RPMI7951 (cell line): Measurements from ENCODE around the gene S1PR3. TPM values are rescaled to one million over a fixed set of nuclear protein-coding genes. Genes with fewer than 3 reads are reported as not detected.
A peak's percentile ranks its signal among the peaks of the same experiment; 100 is the strongest.

Source experiments
- DNase-seq: peaks from one replicate; pipeline ENCODE4 v3.0.0-alpha.2; 2012; ENCODE audit warnings: low read depth
- total RNA-seq: library from RNA; depleted of rRNA; stranded (reverse); fragments of >200 nt; shearing (Covaris generic); gene quantifications from 2 replicates; pipeline ENCODE4 v1.2.3, GENCODE V29; 2014

Gene S1PR3
- total RNA-seq, 1 experiment from 2014 or later: 16.8 TPM

DNA sequence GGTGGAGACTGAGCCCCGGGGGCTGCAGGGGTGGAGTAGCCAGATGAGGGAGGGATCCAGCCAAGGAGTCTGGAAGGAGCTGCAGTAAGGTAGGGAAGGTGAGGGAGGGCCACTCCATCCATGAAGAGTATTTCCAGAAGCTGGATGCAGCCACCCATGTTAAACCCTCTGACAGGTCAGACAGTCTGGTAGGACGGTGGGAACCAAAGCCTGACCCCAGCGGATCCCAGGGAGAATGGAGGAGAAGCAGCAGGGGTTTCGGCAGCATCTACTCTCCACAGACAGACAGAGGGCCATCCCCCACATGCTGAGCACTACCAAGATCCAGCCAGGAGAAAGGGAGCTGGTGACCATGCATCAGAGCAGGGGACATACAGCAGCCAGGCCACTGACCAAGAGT is 22.5 kb upstream of the S1PR3 start:
- DNase-seq: no peak

DNA sequence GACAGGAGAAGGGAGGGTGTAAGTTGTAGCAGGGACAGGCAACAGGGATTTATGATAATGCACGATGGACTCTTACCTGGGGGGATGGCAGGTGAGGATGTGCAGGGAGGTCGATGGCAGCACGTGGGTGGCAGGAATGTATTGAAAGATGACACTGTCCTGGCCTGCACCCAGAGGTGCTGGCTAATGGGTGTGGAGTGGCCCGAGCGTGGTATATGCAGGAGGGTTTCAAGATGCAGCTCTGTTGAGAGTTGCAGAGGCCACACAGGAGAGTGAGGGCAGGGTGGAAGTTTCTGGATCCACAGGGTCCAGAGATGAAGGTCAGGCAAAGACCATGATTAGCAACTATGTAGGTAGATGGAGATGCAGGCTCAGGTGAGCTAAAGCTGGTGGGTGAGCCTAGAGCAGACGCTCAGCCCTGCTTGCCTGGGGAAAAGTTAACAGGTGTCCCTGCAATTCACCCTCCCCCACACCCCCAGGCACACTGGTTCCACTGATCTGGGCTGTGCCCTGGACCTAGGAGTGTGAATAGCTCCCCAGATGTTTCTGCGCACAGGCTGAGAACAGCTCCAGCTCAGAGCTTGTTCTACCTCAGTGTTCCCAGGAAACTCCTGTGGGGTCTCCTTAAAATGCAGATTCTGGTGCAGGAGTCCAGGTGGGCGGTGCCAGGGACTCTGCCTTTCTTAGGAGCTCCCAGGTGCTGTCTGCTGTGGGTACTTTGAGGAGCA is 21.5 kb upstream of the S1PR3 start:
- DNase-seq: no peak

DNA sequence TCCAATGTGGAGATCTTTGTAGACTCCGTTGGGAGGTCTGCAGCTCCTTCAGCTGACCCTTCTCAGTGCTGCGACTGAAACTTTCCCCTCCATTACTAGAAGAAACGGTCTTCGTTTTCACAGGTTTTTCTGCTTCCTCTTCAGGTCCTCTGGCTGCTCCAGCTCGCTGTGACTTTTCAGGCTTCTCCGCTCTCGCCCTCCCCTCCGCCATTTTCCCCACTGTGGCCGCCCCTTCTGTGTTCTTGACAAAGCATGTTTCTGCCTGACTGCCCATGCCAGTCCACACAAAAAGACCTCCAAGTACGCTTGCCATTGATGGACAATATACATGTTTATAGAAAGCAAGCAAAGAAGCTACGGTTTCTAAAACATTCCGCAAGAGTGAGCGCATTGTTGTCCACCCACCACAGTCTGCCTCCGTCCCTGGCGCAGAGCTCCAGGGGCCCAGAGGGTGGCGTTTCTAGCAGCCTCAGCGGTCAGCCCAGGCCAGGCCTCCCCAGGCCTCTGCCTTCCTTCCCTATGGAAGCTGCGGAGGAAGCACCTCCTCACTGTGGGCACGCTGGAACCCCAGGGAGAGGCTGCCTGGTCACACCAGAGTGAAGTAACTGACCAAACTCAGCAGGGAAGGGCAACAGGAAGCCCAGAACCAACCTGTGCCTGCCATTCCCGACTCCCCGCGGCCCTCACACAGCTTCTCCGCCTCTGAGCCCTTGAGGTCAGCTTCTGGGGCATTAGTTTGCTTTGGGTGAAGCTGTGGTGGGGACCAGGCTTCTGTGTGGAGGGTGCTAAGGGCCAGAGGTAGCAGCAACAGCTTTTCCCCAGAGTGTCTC is 19.9 kb upstream of the S1PR3 start:
- DNase-seq: no peak

DNA sequence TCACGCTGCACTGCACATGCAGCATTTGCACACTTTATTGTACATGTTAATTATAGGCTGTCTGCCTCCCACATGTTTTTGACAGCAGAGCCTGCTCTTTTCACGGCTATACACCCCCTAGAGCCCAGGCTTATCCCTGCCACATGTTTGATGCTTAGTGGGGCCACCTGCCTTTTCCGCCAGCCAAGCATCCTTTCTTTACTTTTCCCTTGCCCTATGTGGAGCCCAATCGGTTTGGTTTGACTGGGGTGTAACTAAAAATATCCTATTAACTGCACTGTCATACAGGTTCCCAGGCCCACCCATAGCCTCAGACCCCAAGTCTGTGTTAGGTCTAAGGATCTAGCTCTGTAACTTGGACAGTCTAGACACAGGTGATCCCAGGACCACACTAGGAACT is 18.9 kb upstream of the S1PR3 start:
- no peak for DNase-seq

DNA sequence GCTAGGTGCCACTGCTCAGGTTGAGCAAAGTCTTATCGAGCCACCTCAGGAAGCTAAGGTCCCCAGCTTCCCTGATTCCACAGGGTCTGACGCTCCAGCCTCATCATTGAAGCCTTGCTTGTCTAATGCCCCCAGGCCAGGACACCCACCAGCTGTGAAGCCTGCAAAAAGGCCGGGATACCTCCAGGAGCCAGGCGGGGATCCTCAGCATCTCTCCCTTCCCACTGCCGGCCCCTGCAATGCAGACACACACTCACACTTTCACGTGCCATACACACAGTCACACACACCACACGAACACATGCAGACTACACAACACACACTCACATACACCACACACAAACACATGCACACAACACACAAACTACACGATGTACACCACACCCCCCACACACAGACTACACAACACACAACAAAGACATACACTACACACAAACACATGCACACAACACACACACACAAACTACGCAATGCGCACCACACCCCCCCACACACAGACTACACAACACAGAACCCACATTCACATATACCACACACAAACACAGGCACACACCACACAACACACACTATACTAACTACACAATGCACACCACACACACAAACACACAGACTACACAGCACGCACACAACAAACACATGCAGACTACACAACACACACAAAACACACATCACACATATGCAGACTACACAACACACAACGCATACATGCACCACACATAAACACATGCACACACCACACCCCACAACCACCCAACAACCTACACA is 17.8 kb upstream of the S1PR3 start:
- peak; percentile 57 for DNase-seq

DNA sequence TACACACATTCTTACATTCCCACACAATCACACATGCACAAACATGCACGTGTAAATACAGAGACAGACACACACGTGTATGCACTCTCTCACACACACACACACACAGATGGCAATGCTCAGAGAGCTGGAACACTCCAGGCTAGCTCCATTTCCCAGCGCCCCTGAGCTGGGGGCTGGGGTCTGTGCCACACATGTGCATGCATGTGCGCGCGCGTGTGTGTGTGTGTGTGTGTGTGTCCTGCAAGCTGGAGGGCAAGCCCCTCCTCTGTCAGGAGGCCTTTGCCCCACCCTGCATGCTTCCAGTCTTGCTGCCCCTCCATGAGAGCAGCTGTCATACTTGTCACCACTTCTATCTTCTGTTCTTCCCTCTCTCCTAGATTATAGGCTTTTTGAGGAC is 16.6 kb upstream of the S1PR3 start:
- DNase-seq: no peak

DNA sequence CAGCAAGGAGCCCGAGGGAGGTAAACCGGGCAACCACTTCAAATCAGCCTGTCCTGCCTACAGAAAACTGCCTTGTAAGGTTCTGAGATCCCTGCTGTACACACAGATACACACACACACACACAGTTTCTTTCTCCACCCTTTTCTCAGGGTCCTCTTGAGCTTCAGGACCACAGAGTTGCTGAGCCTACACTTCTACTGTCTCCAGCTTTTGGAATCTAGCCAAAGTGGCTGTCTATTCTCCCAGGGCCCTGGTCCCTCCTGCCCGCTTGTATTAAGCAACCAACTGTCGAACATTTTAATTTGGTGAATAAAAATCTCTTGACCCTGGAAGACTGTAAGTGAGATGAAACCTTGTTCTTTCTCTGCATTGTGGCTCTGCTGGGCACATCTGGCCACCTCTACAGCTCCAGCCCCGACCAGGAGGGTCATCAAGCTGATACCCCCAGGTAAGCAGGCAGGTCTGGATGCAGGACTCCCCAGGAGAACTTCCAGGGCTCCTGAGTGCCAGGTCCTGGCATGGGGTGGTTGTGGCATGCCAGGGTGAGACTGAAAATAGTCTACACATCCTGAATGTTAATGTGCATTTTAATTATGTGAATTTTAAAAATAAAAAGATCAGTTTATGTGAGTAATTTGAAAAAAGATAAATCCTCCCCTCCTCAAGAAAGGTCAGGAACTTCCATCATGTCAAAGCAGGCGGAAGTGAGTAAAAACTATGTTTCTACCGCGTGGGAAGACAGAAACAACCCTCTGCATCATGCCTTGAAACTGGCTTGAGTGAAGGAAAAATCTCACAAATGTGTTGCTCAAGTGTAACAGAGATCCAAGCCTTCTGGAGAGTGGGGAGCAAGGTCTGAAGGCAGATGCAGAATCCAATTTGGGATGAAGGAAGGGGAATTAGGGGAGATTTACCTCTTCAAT is 15.0 kb upstream of the S1PR3 start:
- DNase-seq: no peak

DNA sequence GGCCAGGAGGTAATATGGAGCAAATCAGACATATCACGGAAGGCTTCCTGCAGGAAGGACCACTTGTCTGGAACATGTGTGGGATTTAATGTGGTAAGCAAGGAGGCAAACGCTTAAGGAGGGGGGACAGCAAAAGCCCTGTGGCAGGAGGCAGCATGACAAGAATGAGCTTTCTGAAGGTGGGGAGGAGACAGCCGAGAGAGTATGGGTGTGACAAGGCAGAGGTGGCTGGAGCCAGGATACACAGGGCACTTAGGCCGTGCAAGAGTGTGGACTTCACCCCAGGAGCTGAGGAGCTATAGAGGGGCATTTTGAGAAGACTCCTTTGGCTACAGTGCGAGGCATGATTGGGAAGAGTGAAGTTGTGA is 14.4 kb upstream of the S1PR3 start:
- DNase-seq: no peak

DNA sequence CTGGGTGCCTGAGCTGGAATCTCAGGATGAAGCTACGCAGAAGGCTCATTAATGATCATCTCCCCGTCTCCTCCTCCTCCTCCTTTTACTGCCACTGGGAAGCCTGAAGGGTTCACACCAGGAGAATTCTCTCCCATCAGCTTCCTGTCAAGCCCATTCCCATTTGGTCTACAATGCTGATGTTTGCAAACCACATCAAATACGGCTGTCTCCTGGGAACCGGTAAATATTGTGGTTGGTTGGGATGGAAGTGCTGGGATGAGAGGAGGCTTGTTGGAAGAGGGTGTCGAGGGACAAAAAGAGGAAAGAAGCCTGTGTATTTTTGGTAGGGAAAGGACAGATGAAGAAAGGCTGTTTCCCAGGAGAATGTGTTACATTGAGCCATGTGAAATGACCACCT is 13.2 kb upstream of the S1PR3 start:
- DNase-seq: peak; percentile 73

DNA sequence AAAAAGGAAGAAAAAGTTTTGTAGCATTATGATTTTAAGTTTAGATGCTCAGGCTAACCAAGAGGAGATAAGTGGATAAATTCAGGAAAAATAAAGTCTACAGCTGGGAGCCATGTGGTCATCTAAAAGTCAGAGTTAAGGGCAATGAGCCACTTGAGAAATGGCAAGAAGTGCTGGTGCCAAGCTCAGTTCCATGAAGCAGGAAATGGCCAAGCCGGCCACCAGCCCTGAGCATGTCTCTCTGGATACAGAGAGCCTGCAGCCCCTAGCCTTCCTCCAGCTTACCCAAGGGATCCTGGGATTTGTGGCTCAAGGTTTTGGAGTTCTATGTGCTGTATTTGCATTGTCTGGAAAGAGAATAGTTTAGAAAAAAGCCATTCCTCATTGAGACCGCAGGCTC is 12.2 kb upstream of the S1PR3 start:
- no peak for DNase-seq

DNA sequence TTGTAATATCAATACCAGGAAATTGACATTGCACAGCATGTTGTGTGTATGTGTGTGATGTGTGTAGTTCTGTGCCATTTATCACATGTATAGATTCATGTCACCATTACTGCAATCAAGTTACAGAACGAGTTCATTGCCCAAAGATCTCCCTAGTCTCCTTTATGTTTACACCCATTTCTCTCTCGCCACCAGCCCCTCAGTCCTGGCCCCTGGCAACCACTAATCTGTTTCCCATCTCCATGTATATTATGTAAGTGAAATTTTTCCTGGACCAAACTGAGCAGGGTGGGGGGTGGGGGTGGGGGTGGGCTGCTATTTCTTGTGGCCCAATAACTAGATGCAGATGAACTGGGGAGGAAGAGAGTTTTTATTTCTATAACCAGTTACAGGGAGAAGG is 11.5 kb upstream of the S1PR3 start:
- no peak for DNase-seq

DNA sequence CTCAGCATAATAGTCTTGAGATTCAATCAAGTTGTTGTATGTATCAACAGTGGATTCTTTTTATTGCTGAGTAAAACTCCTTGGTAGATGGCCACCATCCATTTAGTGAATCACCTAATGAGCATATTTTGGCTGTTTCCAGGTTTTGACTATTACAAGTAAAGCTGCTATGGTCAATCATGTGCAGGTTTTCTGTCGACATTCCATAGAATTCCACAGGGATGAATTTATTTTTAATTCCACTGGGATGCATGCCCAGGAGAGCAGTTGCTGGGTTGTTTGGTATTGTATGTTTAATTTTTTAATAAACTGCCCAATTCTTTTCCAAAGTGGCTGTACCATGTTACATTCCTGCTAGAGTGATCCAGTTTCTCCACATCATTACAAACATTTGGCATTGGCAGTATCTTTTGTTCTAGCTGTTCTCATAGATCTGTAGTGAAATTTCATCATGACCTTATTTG is 10.5 kb upstream of the S1PR3 start:
- peak; percentile 33 for DNase-seq

DNA sequence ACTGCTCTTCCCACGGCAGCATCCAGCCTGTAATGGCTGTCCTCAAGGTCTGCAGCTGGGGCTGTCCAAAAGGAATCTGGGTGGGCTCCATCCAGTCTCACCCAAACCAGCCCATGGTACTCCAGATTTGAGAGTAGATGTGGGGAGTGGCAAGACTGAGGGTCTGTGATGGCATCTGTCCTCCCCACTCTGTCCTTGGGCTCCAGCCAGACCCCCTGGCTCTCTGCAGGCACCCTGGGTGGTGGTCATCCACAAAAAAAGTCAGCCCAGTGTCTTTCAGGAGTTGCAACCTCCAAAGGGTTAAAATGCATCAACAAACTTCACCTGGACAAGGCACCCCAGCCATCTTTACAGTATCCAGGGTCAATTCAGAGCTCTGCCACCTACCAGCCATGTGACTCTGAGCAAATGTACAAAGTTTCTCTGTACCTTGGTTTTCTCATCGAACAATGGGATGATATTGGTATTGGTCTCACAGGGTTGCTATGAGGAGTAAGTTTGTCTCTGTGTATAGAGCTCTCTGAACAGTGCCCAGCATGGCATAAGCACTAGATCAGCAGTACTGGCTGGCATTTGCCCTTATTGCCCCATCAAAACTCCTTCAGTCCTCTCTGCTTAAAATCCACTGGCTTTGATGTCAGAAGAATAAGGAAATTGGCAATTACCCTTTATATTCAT is 7.3 kb upstream of the S1PR3 start:
- DNase-seq: no peak

DNA sequence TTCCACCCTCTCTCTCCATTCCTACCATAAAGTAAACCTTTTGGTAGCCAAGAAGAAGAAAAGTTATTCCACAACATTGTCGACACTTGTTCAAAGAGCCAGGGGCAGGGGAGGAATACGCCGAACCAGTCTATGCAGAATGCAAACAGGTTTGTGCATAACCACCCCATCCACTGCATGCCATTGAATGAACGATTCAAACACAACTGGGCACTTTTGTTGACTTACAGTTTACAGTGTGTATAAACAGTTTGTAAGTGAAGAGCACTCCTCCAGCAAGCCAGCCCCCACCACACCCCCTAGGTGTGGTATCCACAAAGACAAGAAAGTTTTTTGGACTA is 6.8 kb upstream of the S1PR3 start:
- no peak for DNase-seq

DNA sequence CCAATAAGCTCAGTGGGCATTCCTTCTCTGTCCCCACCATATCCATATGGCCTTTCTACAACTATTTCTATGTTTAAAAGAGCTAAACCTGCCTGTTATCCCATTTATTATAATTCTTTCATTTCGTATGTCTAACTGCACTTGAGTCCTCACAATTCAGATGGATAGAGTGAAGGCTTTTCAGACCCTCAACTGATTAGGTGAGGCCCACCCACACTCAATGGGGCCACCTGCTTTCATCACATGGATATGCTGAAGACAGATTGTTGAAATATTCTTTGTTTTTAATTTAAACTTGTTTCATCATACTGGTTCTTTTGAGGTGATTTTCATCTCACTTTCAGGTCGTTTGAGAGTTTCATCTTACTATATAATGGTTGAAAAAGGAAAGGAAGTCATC is 5.7 kb upstream of the S1PR3 start:
- no peak for DNase-seq

DNA sequence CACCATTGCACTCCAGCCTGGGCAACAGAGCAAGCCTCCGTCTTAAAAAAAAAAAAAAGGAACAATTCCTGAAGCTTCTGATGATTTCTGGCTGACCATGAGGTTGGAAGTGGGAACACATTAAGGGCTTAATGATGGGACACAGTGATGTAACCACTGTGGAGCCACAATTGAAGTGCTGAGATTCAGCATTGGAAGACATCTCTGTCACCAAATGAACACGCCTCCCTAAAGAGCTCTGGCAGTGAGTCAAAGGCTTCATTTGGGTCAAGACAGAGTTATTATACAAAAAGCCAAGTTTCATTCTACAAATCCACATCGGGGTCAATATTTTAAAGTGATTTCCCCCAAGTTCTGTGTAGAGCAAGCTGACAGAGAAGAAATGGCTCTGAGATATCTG is 4.5 kb upstream of the S1PR3 start:
- no peak for DNase-seq

DNA sequence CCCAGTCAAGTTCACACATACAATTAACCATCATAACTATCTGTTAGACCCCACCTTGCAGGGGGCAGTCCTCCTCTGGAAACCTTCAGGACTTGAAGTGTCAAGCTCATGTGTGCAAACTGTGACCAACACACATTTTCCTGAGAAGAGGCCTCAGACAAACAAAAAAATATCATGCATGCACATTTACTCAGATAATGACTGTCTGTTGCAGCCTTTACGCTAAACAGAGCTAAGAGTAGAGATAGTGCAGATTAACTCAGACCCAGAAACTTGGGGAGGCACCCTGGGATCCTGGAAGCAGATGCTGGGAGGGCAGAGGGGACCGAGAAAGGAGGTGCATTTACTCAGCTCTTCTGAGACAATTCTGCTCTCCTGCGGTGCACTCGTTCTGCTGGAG is 3.6 kb upstream of the S1PR3 start:
- no peak for DNase-seq

DNA sequence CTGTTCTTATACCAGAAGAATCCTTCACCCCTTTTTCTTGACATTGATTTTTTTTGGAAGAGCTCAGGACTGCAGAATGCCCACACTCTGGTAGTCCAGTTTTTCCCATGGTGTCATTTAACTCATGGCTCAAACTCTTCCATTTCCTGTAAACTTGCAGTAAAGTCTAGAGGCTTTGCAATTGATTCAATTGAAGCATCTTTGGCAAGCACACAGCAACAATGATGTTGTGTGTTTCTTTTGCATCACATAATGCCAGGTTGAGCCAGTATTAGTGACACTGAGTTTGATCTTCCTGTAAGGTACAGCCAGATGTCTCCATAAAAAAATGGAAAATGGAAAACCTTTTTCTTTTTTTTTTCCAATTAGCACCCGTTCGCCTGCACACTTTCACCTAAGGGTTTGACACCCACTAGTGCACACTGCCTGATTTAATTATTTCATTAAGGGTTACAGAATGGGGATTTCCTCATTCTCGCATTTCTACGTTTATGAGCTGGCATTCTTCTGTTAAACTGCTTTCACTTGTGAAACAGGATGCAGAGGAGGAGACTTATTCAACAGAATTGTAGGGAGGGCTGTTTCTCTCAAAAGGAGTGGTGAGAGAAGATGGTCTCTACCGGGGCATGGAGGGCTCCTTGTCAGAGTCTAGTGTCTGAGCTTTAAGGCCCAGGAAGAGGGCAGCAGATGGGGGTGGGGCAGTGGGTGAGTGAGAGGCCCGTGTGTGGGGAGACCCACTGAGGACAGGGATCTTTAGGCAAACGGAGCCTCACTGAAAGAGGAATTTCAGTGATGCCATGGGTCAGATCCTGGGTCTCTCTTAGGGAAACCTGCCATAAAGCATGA is 2.2 kb upstream of the S1PR3 start:
- DNase-seq: peak; percentile 36

DNA sequence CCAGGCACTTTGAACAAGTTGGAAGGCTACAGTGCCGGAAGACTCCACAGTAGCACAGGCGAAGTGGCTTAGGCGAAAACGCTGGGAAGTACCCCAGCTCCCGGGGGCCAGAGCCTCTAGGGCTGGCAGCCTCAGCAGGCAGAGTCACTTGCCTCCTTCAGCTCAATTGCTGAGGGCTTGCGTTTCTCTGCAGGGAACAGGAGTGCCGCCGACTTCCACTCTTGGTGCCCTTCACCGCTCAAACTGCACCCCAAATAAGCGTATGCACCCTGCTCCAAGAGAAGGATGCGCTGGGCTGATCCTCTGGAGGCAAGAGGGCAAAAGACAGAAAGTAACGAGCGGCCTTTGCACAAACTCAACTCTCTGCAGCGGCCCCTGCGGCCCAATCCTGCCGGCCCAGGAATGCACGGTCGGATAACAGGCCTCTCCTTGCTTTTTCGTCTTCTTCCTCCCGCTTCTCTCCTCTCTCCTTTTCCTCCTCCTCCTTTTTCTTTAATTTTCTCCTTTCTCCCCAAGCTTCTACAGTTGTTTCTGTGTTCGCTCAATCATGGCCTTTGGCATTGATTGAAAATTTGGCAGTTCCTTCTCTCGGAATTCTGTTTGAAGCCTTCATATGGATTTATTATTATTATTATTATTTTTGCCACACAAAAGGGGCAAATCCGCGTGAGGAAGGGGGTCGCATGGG is 1.1 kb upstream of the S1PR3 start:
- no peak for DNase-seq

DNA sequence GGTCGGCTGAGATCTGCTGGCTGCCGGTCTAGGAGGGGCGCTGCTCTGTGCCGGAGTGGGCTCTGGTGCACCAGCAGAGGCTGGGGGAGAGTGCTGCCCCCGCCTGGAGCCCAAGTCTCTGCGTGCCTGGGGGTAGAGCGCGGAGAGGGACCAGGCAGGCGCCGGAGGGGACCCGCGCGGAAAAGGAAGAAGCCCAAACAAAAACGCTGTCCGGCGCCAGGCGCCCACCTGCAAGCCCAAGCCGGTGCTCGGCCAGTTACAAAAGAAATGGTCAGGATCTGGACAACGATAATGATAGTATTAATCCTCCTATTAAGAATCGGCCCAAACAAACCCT is 571 bp upstream of the S1PR3 start:
- no peak for DNase-seq
